IMR-90 (cell line): ENCODE measurements around the gene IGSF9B. TPM values are rescaled to one million over a fixed set of nuclear protein-coding genes. Genes with fewer than 3 reads are reported as not detected.

ENCODE experiments used
- ATAC-seq: fragments of 200-7000 bp; cut with Tn5 transposase; 2 replicates; pipeline ENCODE4 v1.9.1; 2020; ENCODE audit warnings: low read depth, mild to moderate bottlenecking, moderate library complexity
- BruUV-seq: library from RNA; stranded (reverse); fragments of 400-500 nt; replicated peaks from 2 replicates; lab custom pipeline; 2021; lab: Mats Ljungman, UMichigan
- CTCF ChIA-PET: fragments of 300-600 bp; formaldehyde crosslinking; extraction: SDS; loops from one replicate; lab custom pipeline; 2021; ENCODE audit warnings: antibody characterized with exemption; lab: Yijun Ruan, JAX
- POLR2A ChIA-PET: fragments of 300-600 bp; sonication (Branson Sonifier 250); formaldehyde crosslinking; loops from one replicate; lab custom pipeline; 2022; ENCODE audit warnings: antibody characterized with exemption; ENCODE audit not compliant: unreplicated experiment; lab: Charles Lee
- DNase-seq: peaks from one replicate; pipeline ENCODE4 v3.0.0; 2013
- H2AFZ ChIP-seq: replicated peaks from 2 replicates; pipeline ENCODE3; 2013; ENCODE audit warnings: low read length, mild to moderate bottlenecking; ENCODE audit not compliant: poor library complexity
- H2AK5ac ChIP-seq: 2 replicates; pipeline ENCODE4 v1.6.1; 2013; ENCODE audit warnings: low read depth, low read length, inconsistent platforms
- H2AK9ac ChIP-seq: replicated peaks from 2 replicates; pipeline ENCODE3; 2013; ENCODE audit warnings: mild to moderate bottlenecking, low read depth, low read length, moderate library complexity; ENCODE audit not compliant: poor library complexity
- H2BK120ac ChIP-seq: 2 replicates; pipeline ENCODE4 v1.6.1; 2013; ENCODE audit warnings: low read depth, low read length, inconsistent platforms
- H2BK15ac ChIP-seq: 3 replicates; pipeline ENCODE4 v1.6.1; 2013; ENCODE audit warnings: low read depth, low read length, inconsistent platforms
- H2BK20ac ChIP-seq: 2 replicates; pipeline ENCODE4 v1.6.1; 2013; ENCODE audit warnings: low read depth, mild to moderate bottlenecking, inconsistent platforms, low read length, moderate library complexity
- H2BK5ac ChIP-seq: 2 replicates; pipeline ENCODE4 v1.6.1; 2013; ENCODE audit warnings: mild to moderate bottlenecking, low read depth, low read length, inconsistent platforms; ENCODE audit not compliant: poor library complexity, severe bottlenecking
- H3K14ac ChIP-seq: replicated peaks from 2 replicates; pipeline ENCODE4 v1.6.1; 2013; ENCODE audit warnings: low read depth, low read length, inconsistent platforms
- H3K18ac ChIP-seq: 2 replicates; pipeline ENCODE4 v1.6.1; 2013; ENCODE audit warnings: low read depth, low read length, control low read depth
- H3K23ac ChIP-seq: 2 replicates; pipeline ENCODE4 v1.6.1; 2013; ENCODE audit warnings: low read depth, low read length, inconsistent platforms
- H3K27ac ChIP-seq: 2 replicates; pipeline ENCODE4 v1.5.1; 2013; ENCODE audit warnings: mild to moderate bottlenecking, control low read depth, low read length; ENCODE audit not compliant: insufficient read depth
- H3K27me3 ChIP-seq: 2 replicates; pipeline ENCODE4 v1.6.1; 2013; ENCODE audit warnings: low read length; ENCODE audit not compliant: control insufficient read depth, insufficient read depth
- H3K36me3 ChIP-seq: 2 replicates; pipeline ENCODE4 v1.6.1; 2013; ENCODE audit warnings: low read length, mixed read lengths; ENCODE audit not compliant: control insufficient read depth, insufficient read depth
- H3K4ac ChIP-seq: 2 replicates; pipeline ENCODE4 v1.6.1; 2013; ENCODE audit warnings: low read depth, low read length, inconsistent platforms
- H3K4me1 ChIP-seq: 2 replicates; pipeline ENCODE4 v1.6.1; 2013; ENCODE audit warnings: low read length, mixed read lengths; ENCODE audit not compliant: control insufficient read depth, insufficient read depth
- H3K4me2 ChIP-seq: 2 replicates; pipeline ENCODE4 v1.6.1; 2013; ENCODE audit warnings: low read depth, mild to moderate bottlenecking, control low read depth, low read length, moderate library complexity
- H3K4me3 ChIP-seq: 2 replicates; pipeline ENCODE4 v1.5.1; 2013; ENCODE audit warnings: low read depth, mild to moderate bottlenecking, control low read depth, low read length, moderate library complexity; ENCODE audit not compliant: insufficient read depth
- H3K56ac ChIP-seq: 2 replicates; pipeline ENCODE4 v1.6.1; 2013; ENCODE audit warnings: low read length, inconsistent platforms; ENCODE audit not compliant: insufficient read depth; ENCODE audit errors: extremely low read depth
- H3K79me1 ChIP-seq, 2 experiments: 2 replicates each; pipeline ENCODE4 v1.6.1; 2013; ENCODE audit warnings: low read length in 2 of 2, inconsistent platforms in 1 of 2, low read depth in 1 of 2
- H3K9ac ChIP-seq: 2 replicates; pipeline ENCODE4 v1.6.1; 2013; ENCODE audit warnings: low read depth, low read length, control low read depth
- H3K9me1 ChIP-seq: 2 replicates; pipeline ENCODE4 v1.6.1; 2013; ENCODE audit warnings: low read length, inconsistent platforms; ENCODE audit not compliant: insufficient read depth
- H3K9me3 ChIP-seq: 2 replicates; pipeline ENCODE4 v1.6.1; 2013; ENCODE audit warnings: low read length; ENCODE audit not compliant: control insufficient read depth, insufficient read depth
- H4K20me1 ChIP-seq: 2 replicates; pipeline ENCODE4 v1.6.1; 2013; ENCODE audit warnings: low read length, inconsistent platforms; ENCODE audit not compliant: insufficient read depth
- H4K5ac ChIP-seq: 2 replicates; pipeline ENCODE4 v1.6.1; 2013; ENCODE audit warnings: mild to moderate bottlenecking, low read depth, low read length, control low read depth
- H4K8ac ChIP-seq, 2 experiments: 2 replicates each; pipeline ENCODE4 v1.6.1; 2013; ENCODE audit warnings: low read depth in 2 of 2, low read length in 2 of 2, control low read depth in 1 of 2, inconsistent platforms in 1 of 2
- H4K91ac ChIP-seq: 2 replicates; pipeline ENCODE4 v1.6.1; 2013; ENCODE audit warnings: low read depth, low read length, inconsistent platforms; ENCODE audit not compliant: insufficient read depth
- CHD1 ChIP-seq: IDR thresholded peaks from 2 replicates; pipeline ENCODE4 v1.6.1; 2012; ENCODE audit warnings: low read depth, low read length, improper control_type of control experiment
- ELK1 ChIP-seq: fragments of 150-350 bp; IDR thresholded peaks from 2 replicates; pipeline ENCODE4 v1.6.1; 2016; ENCODE audit warnings: low read depth, mild to moderate bottlenecking, low read length, moderate library complexity, borderline replicate concordance
- NFE2L2 ChIP-seq: fragments of 150-350 bp; IDR thresholded peaks from 2 replicates; pipeline ENCODE4 v1.6.1; 2016; ENCODE audit warnings: low read depth, mild to moderate bottlenecking, low read length
- RFX5 ChIP-seq: IDR thresholded peaks from 2 replicates; pipeline ENCODE4 v1.8.0; 2012; ENCODE audit warnings: low read depth, mild to moderate bottlenecking, low read length, moderate library complexity
- USF2 ChIP-seq: fragments of 150-350 bp; IDR thresholded peaks from 2 replicates; pipeline ENCODE4 v1.6.1; 2017; ENCODE audit warnings: mild to moderate bottlenecking, antibody characterized with exemption, low read length, low read depth
- WGBS, 2 experiments: methylation state at CpG; one replicate each; pipeline versions ENCODE4 v1.1.5 to v1.1.7; 2013; ENCODE audit warnings: missing lambda C conversion rate in 2 of 2; ENCODE audit not compliant: insufficient read length in 1 of 2; ENCODE audit errors: extremely low coverage in 2 of 2; 5-methylcytosine and 5-hydroxymethylcytosine counted together
- dilution Hi-C: fragments of 300-500 bp; cut with HindIII; formaldehyde crosslinking; loops from one replicate; pipeline ENCODE4 v1.14.3; 2018; ENCODE audit warnings: low sequenced_read_pairs; ENCODE audit not compliant: unreplicated experiment
- in situ Hi-C: fragments of 300-500 bp; cut with MboI; formaldehyde crosslinking; loops from 3 replicates; pipeline ENCODE4 v1.14.3; 2019; ENCODE audit warnings: low sequenced_read_pairs, inconsistent platforms, mixed read lengths
- intact Hi-C: fragments of 100-400 bp; cut with micrococcal nuclease; formaldehyde crosslinking; loops from 2 replicates; pipeline ENCODE4 v1.10.0; 2022
- polyA plus RNA-seq, 3 experiments: library from polyadenylated mRNA; depleted of rRNA; stranded (reverse); fragments of >200 nt; gene quantifications; 2 replicates each; pipeline ENCODE4 v1.2.3, GENCODE V29; 2012; ENCODE audit warnings: low replicate concordance in 1 of 3
- total RNA-seq: library from RNA; depleted of rRNA; stranded (reverse); fragments of >200 nt; gene quantifications from 2 replicates; pipeline ENCODE4 v1.2.3, GENCODE V29; 2012

The IGSF9B gene
- total and polyA plus RNA-seq, 2 of the 4 experiments (the other 2 are of a cell fraction), result under 0.01 to 0.10 TPM

- H2AFZ ChIP-seq, result no peak overlapping the region
- H2BK5ac ChIP-seq, result no peak overlapping the region
- no peak overlapping the region for H3K4me3 ChIP-seq
- H2BK20ac ChIP-seq, result no peak overlapping the region
- H3K27me3 ChIP-seq, result peaks cover 3% of the 10 kb centered on the region
- H3K4ac ChIP-seq, result no peak overlapping the region
- H2BK15ac ChIP-seq, result no peak overlapping the region
- no peak overlapping the region for H3K56ac ChIP-seq
- H3K27ac ChIP-seq, result no peak overlapping the region
- H4K8ac ChIP-seq, result no peak overlapping the region
- ChIA-PET POLR2A (no interaction called here), CTCF (no interaction called here)
- H3K23ac ChIP-seq, result no peak overlapping the region
- no peak overlapping the region for H2BK120ac ChIP-seq
- H2AK9ac ChIP-seq, result peak overlapping the region; percentile 16
- no peak overlapping the region for H2AK5ac ChIP-seq
- dilution Hi-C loops (no loop called here), intact Hi-C loops (no loop called here), in situ Hi-C loops (no loop called here)
- no peaks in the 10 kb centered on the region for H3K79me1 ChIP-seq
- no peak overlapping the region for H3K4me2 ChIP-seq
- no peaks in the 10 kb centered on the region for H3K9me3 ChIP-seq
- no peak for DNase-seq
- ATAC-seq, result no peak
- no peak for TF ChIP-seq RFX5
- no peak for TF ChIP-seq NFE2L2
- TF ChIP-seq USF2, result no peak
- TF ChIP-seq CHD1, result no peak
- no peak for TF ChIP-seq ELK1
- no peak overlapping the region for H3K18ac ChIP-seq
- no peaks in the 10 kb centered on the region for H3K4me1 ChIP-seq
- H4K91ac ChIP-seq, result no peak overlapping the region
- BruUV-seq, result no TSS peak
- no peaks in the 10 kb centered on the region for H3K9me1 ChIP-seq
- H3K36me3 ChIP-seq, result no peaks in the 10 kb centered on the region
- no peak overlapping the region for H3K9ac ChIP-seq
- H4K20me1 ChIP-seq, result no peaks in the 10 kb centered on the region
- H3K14ac ChIP-seq, result no peak overlapping the region
- no peak overlapping the region for H4K5ac ChIP-seq
- WGBS, 2 experiments, result 62% methylated on average over 6 of the region's 7 CpGs; no CpG with 5 or more reads in 1 of the 2 experiments
These were observed 36.3 kb upstream of the IGSF9B start for GRCh38 chr11:133993107-133993506.
